ENCODE results near the gene TKT.
"Not testable (repeated sequence)": the region's sequence is repeated elsewhere in the genome, so short reads cannot be mapped to it uniquely, and the experiment has no call there.

TKT gene, protein sequence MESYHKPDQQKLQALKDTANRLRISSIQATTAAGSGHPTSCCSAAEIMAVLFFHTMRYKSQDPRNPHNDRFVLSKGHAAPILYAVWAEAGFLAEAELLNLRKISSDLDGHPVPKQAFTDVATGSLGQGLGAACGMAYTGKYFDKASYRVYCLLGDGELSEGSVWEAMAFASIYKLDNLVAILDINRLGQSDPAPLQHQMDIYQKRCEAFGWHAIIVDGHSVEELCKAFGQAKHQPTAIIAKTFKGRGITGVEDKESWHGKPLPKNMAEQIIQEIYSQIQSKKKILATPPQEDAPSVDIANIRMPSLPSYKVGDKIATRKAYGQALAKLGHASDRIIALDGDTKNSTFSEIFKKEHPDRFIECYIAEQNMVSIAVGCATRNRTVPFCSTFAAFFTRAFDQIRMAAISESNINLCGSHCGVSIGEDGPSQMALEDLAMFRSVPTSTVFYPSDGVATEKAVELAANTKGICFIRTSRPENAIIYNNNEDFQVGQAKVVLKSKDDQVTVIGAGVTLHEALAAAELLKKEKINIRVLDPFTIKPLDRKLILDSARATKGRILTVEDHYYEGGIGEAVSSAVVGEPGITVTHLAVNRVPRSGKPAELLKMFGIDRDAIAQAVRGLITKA

GRCh38 chr3:53255775-53256703, at the start of gene TKT:
Gene TKT, minus strand, starts transcription at chr3:53256022. Its CDS starts 80 bp downstream, at chr3:53255942.
- DNase-seq, result peak; percentile 79

GRCh38 chr3:53303957-53304356, 48.1 kb upstream of the TKT start:
- no peak for DNase-seq

- DNase-seq, result no peak
These were observed 47.7 kb upstream of the TKT start for GRCh38 chr3:53303549-53303948.

DNA sequence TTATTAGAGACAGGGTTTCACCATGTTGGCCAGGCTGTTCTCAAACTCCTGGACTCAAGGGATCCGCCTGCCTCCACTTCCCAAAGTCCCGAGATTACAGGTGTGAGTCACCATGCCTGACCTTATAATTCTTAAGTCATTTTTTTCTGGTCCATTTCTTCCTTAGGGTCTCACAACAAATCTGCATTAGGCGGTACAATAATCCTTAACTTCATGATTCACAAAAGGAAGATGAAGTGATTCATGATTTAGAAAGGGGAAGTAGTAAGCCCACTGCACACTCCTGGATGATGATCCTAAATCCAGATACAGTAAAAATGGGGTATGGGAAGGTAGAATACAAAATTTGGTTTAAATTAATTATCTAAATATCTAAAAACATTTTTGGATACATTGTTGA, 45.0 kb upstream of the TKT start:
- no peak for DNase-seq

DNA sequence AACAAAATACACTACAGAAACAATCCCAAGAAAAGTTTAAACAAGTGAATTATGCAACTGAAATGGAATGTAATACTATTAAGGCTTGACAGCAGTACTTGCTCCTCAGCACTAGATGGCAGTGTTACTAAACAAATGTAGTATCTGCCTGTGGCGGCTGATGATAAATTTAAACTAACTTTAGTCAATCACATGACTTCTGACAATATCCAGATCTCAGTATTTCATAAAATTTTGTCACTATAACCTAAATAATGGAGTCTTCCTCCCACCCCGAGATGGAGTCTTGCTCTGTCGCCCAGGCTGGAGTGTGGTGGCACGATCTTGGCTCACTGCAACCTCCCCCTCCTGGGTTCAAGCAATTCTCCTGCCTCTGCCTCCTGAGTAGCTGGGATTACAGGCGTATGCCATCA, 43.8 kb upstream of the TKT start:
- not testable (repeated sequence) for DNase-seq

GRCh38 chr3:53295410-53295809, 39.6 kb upstream of the TKT start:
- DNase-seq, result no peak

DNA sequence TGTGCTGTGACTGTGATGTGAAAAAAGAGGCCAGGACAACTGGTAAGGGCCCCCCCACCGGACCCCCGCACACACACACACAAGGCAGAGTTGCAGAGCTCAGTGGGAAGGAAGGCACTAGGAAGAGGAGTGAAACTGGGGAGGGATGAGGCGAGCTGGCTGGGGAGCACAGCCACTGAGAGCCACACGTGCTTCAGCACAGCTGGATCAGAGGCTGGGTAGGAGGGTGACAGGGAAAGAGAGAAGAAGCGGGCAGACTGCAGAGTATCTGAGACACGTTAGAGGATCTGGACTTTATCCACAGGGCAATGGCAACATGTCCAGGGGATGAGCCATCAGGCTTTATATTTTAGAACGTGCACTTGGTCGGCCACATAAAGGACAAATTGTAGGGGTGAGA, 38.0 kb upstream of the TKT start:
- DNase-seq, result no peak

DNA sequence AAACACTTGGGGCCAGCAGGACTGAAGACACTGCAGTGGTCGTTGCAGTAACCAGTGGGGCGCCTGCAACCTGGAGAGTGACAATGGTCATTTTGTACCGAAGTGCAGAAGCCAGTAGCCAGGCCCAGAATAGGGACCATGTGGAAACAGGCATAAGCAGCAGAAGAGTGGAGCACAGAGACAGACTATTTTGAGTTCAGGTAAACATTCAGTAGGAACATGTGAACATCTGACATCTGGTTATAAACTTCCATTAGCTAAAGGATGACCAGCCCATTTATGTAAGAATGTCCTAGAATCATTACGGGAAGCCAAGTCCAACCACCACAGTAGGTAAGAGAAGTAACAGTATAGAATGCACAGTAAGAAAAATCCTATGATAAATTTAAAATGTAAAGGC, 32.4 kb upstream of the TKT start:
- no peak for DNase-seq

- DNase-seq, result no peak
These were observed 31.4 kb upstream of the TKT start for GRCh38 chr3:53287131-53287629.

DNA sequence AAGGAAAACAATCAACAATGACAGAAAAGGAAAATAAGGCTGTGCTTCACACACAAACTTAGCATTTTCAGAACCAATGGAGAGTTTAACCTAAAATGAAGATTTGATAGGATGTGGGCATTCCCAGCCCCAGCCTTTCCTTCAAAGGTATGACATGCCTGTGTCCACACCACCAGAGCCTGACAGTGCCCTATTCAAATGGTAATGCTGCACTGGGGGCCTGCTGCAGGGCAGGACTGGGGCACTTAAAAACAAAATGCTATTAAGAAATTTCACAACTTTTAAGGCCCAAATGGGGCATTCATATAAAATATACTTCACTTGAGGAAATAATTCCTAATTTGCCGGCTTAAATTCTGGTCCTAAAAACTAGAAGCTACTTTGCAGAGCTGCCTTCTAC, 30.9 kb upstream of the TKT start:
- DNase-seq, result no peak

- no peak for DNase-seq
These were observed 26.8 kb upstream of the TKT start for GRCh38 chr3:53282581-53282980.

GRCh38 chr3:53278667-53279066, 22.8 kb upstream of the TKT start:
- DNase-seq, result no peak

DNA sequence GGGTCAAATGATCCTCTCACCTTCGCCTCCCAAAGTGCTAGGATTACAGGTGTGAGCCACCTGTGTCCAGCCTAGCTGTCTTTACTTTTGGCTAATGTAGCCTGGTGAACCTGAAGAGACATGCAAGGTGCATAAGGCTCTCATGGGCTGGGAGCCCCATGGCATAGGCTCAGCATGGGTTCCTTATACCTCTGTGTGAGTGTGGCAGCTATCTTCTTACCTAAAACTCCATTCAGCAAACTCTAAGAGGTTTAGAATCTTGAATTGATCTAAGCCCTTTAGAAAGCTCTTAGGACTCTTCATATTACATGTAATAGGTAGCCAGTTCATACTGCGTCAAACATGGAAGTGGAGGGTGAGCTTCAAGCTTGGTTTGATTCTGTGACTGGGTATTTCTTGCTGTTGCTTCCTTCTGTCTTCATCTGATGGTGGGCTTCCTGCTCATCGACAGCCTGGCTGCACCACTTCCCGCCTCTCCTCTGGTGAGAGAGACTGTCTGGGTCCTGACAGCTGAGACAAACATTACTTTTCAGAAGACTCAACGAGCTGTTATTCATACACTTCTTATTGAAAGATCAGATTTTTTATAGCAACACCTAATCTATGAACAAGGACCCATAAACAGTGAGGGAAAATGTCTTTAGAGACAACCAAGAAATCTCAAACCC, 19.2 kb upstream of the TKT start:
- no peak for DNase-seq

- DNase-seq, result no peak
These were observed 17.4 kb upstream of the TKT start for GRCh38 chr3:53273146-53273670.

- no peak for DNase-seq
These were observed 14.4 kb upstream of the TKT start for GRCh38 chr3:53269888-53270880.

GRCh38 chr3:53269193-53269592, 13.4 kb upstream of the TKT start:
- not testable (repeated sequence) for DNase-seq

DNA sequence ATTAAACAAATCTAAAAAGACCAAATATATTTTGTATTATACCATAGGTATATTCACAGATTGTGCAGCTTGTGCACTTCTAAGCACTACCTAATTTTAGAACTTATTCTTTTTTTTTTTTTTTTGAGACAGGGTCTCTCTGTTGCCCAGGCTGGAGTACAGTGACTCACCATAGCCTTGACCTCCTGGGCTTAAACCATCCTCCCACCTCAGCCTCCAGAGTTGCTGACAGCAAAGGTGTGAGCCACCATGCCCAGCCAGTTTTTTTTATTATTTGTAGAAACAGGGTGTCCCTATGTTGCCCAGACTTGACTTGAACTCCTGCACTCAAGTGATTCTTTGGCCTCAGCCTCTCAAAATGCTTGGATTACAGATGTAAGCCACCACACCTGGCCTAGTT, 11.9 kb upstream of the TKT start:
- no peak for DNase-seq

GRCh38 chr3:53264718-53265117, 8.9 kb upstream of the TKT start:
- DNase-seq, result no peak

GRCh38 chr3:53263907-53264306, 8.1 kb upstream of the TKT start:
- no peak for DNase-seq

DNA sequence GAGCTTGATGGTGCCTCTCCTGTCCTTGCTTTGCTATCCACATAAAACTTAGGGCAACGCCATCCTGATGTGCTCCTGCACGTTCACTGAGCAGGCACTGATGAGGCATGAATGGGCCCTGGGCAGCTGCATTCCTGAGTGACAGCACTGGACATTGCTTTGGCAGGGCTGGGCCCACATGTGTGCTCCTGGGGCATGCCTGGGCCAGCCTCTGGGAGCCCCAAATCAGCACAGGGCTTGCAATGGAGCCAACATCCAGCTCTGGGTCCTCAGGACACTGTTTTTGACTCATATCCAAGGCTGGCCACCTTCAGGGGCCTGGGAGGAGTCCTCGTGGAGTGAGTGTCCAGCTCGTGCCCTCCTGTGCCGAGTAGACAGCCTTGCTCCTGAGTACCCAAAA, 5.9 kb upstream of the TKT start:
- no peak for DNase-seq

- no peak for DNase-seq
These were observed 4.5 kb upstream of the TKT start for GRCh38 chr3:53260286-53260785.

All from activated CD8-positive, alpha-beta memory T cell treated with anti-CD3 and anti-CD28 coated beads, Interleukin-2, amount 50 U/mL, for 4 hours (primary cell).